SK-N-SH (cell line): ENCODE measurements around the gene EGFLAM.

Experiments
- CTCF ChIP-seq: fragments of 200-600 bp; sonication (generic); IDR thresholded peaks from 2 replicates; pipeline ENCODE4 v1.6.1; 2017; ENCODE audit warnings: antibody characterized with exemption, mild to moderate bottlenecking, moderate library complexity
- MAX ChIP-seq: IDR thresholded peaks from 2 replicates; pipeline ENCODE4 v1.4.0; 2012; ENCODE audit warnings: low read depth

- TF ChIP-seq CTCF (no peak), MAX (no peak)
Observed at GRCh38 chr5:38367410-38367809, 109.1 kb downstream of the EGFLAM start.
